PFSK-1 (cell line): ENCODE results near the gene CENPV.

Experiments used
- FOXP2 ChIP-seq: optimal IDR thresholded peaks from 2 replicates; pipeline ENCODE3; 2011; ENCODE audit warnings: borderline replicate concordance, control low read depth, inconsistent platforms; ENCODE audit not compliant: insufficient read depth; ENCODE audit errors: extremely low read length, extremely low read depth
- POLR2AphosphoS5 ChIP-seq: IDR thresholded peaks from 2 replicates; pipeline ENCODE4 v1.6.1; 2012; ENCODE audit warnings: low read depth, mild to moderate bottlenecking, control low read depth, low read length, moderate library complexity
- REST ChIP-seq, 2 experiments: IDR thresholded peaks; 2 replicates each; pipeline versions ENCODE4 v1.6.1 to v1.8.0; 2011 to 2012; ENCODE audit warnings: low read depth in 2 of 2, low read length in 2 of 2, control low read depth in 1 of 2, inconsistent platforms in 1 of 2, mild to moderate bottlenecking in 1 of 2, moderate library complexity in 1 of 2; ENCODE audit not compliant: insufficient read depth in 1 of 2
- SIN3A ChIP-seq: IDR thresholded peaks from 2 replicates; pipeline ENCODE4 v1.6.1; 2012; ENCODE audit warnings: mild to moderate bottlenecking, low read length, moderate library complexity, borderline replicate concordance; ENCODE audit not compliant: insufficient read depth
- TAF1 ChIP-seq: IDR thresholded peaks from 2 replicates; pipeline ENCODE4 v1.6.1; 2012; ENCODE audit warnings: low read length, control low read depth, borderline replicate concordance; ENCODE audit not compliant: insufficient read depth

The CENPV gene

GRCh38 chr17:16328997-16329396 is 24.3 kb downstream of the CENPV start:
- TF ChIP-seq TAF1 (no peak), FOXP2 (no peak), POLR2AphosphoS5 (no peak), REST (IDR thresholded peaks at IDR 0.05; ENCODE audit: insufficient read depth in 1 of 2, low read depth in 2 of 2, low read length in 2 of 2) (no peak), SIN3A (no peak)

GRCh38 chr17:16327018-16327417 is 26.3 kb downstream of the CENPV start:
- TF ChIP-seq SIN3A, result no peak
- TF ChIP-seq FOXP2, result no peak
- no peak for TF ChIP-seq TAF1
- no peak for TF ChIP-seq REST (IDR thresholded peaks at IDR 0.05; ENCODE audit: insufficient read depth in 1 of 2, low read depth in 2 of 2, low read length in 2 of 2)
- TF ChIP-seq POLR2AphosphoS5, result no peak

- TF ChIP-seq POLR2AphosphoS5 (no peak), FOXP2 (no peak), TAF1 (no peak), REST (IDR thresholded peaks at IDR 0.05; ENCODE audit: insufficient read depth in 1 of 2, low read depth in 2 of 2, low read length in 2 of 2) (no peak), SIN3A (no peak)
Observed at GRCh38 chr17:16325964-16326363, 27.3 kb downstream of the CENPV start.

GRCh38 chr17:16322636-16323035 is 30.6 kb downstream of the CENPV start:
- TF ChIP-seq TAF1, result no peak
- TF ChIP-seq FOXP2, result no peak
- TF ChIP-seq POLR2AphosphoS5, result no peak
- TF ChIP-seq REST (IDR thresholded peaks at IDR 0.05; ENCODE audit: insufficient read depth in 1 of 2, low read depth in 2 of 2, low read length in 2 of 2), result no peak
- no peak for TF ChIP-seq SIN3A

- TF ChIP-seq TAF1 (no peak), FOXP2 (no peak), SIN3A (no peak), POLR2AphosphoS5 (no peak), REST (IDR thresholded peaks at IDR 0.05; ENCODE audit: insufficient read depth in 1 of 2, low read depth in 2 of 2, low read length in 2 of 2) (no peak)
Observed at GRCh38 chr17:16319969-16320368, 33.3 kb downstream of the CENPV start.
